WTC11 (cell line): ENCODE results near the gene RTBDN. TPM values are rescaled to one million over a fixed set of nuclear protein-coding genes. Genes with fewer than 3 reads are reported as not detected.

Source experiments
- ATAC-seq: fragments of 200-7000 bp; cut with Tn5 transposase; 2 replicates; pipeline ENCODE4 v1.10.0; 2021; ENCODE audit warnings: mild to moderate bottlenecking, moderate library complexity
- CTCF ChIA-PET: fragments of 300-600 bp; sonication (Branson Sonifier 250); formaldehyde crosslinking; loops from one replicate; lab custom pipeline; 2021; ENCODE audit warnings: antibody characterized with exemption; lab: Charles Lee
- POLR2A ChIA-PET: fragments of 350-600 bp; sonication (Branson Sonifier 250); formaldehyde crosslinking; loops from one replicate; lab custom pipeline; 2021; ENCODE audit warnings: antibody characterized with exemption; lab: Charles Lee
- DNase-seq: peaks from one replicate; pipeline ENCODE4 v3.0.0; 2021; ENCODE audit warnings: low spot score
- H3K27ac Mint-ChIP-seq: 2 replicates; pipeline ENCODE4 v1.8.0; 2021; ENCODE audit warnings: mixed read lengths
- H3K27me3 Mint-ChIP-seq: 2 replicates; pipeline ENCODE4 v1.8.0; 2021; ENCODE audit warnings: low read depth, mild to moderate bottlenecking, moderate library complexity, mixed read lengths
- H3K36me3 Mint-ChIP-seq: 2 replicates; pipeline ENCODE4 v1.8.0; 2021; ENCODE audit warnings: mixed read lengths
- H3K4me1 Mint-ChIP-seq: 2 replicates; pipeline ENCODE4 v1.8.0; 2022; ENCODE audit warnings: mixed read lengths
- H3K4me3 Mint-ChIP-seq: 2 replicates; pipeline ENCODE4 v1.8.0; 2021; ENCODE audit warnings: mild to moderate bottlenecking, moderate library complexity, mixed read lengths
- H3K9me3 Mint-ChIP-seq: 2 replicates; pipeline ENCODE4 v1.8.0; 2021; ENCODE audit warnings: mixed read lengths
- AR ChIP-seq: fragments of 250-450 bp; sonication (Bioruptor Pico); IDR thresholded peaks from 2 replicates; pipeline ENCODE4 v1.9.0; 2021; ENCODE audit warnings: mild to moderate bottlenecking
- ARID4B ChIP-seq: sonication (generic); formaldehyde crosslinking; IDR thresholded peaks from 2 replicates; pipeline ENCODE4 v1.8.0; 2023; ENCODE audit warnings: missing genetic modification reagents, mild to moderate bottlenecking, borderline replicate concordance
- CDX4 ChIP-seq: fragments of 250-450 bp; sonication (Bioruptor Pico); IDR thresholded peaks from 2 replicates; pipeline ENCODE4 v1.9.0; 2021; ENCODE audit warnings: moderate library complexity, mild to moderate bottlenecking, inconsistent platforms, borderline replicate concordance
- E2F4 ChIP-seq: sonication (generic); formaldehyde crosslinking; IDR thresholded peaks from 2 replicates; pipeline ENCODE4 v1.8.1; 2022; ENCODE audit warnings: low read depth, mild to moderate bottlenecking, moderate library complexity, missing genetic modification reagents, borderline replicate concordance
- ERG ChIP-seq: fragments of 250-450 bp; sonication (Bioruptor Pico); IDR thresholded peaks from 2 replicates; pipeline ENCODE4 v1.8.0; 2021; ENCODE audit warnings: mild to moderate bottlenecking
- FOXP1 ChIP-seq: sonication (generic); formaldehyde crosslinking; IDR thresholded peaks from 2 replicates; pipeline ENCODE4 v1.8.0; 2022; ENCODE audit warnings: missing genetic modification reagents, mild to moderate bottlenecking, moderate library complexity, borderline replicate concordance
- IRF1 ChIP-seq: sonication (generic); formaldehyde crosslinking; IDR thresholded peaks from 2 replicates; pipeline ENCODE4 v1.8.0; 2023; ENCODE audit warnings: missing genetic modification reagents
- MAX ChIP-seq: sonication (generic); formaldehyde crosslinking; IDR thresholded peaks from 2 replicates; pipeline ENCODE4 v1.8.0; 2022; ENCODE audit warnings: mild to moderate bottlenecking, missing genetic modification reagents
- MLX ChIP-seq: sonication (generic); formaldehyde crosslinking; IDR thresholded peaks from 2 replicates; pipeline ENCODE4 v1.8.1; 2023; ENCODE audit warnings: mild to moderate bottlenecking, missing genetic modification reagents, moderate library complexity
- MYBL2 ChIP-seq: sonication (generic); formaldehyde crosslinking; IDR thresholded peaks from 2 replicates; pipeline ENCODE4 v1.8.1; 2023; ENCODE audit warnings: mild to moderate bottlenecking, moderate library complexity, missing genetic modification reagents
- PRDM15 ChIP-seq: sonication (generic); formaldehyde crosslinking; IDR thresholded peaks from 2 replicates; pipeline ENCODE4 v1.8.0; 2022; ENCODE audit warnings: missing genetic modification reagents
- SMAD4 ChIP-seq: sonication (generic); formaldehyde crosslinking; IDR thresholded peaks from 2 replicates; pipeline ENCODE4 v1.8.0; 2022; ENCODE audit warnings: mild to moderate bottlenecking, missing genetic modification reagents
- ZNF232 ChIP-seq: sonication (generic); formaldehyde crosslinking; IDR thresholded peaks from 2 replicates; pipeline ENCODE4 v1.8.0; 2022; ENCODE audit warnings: mild to moderate bottlenecking, missing genetic modification reagents
- ZNF263 ChIP-seq: sonication (generic); formaldehyde crosslinking; IDR thresholded peaks from 2 replicates; pipeline ENCODE4 v1.8.1; 2022; ENCODE audit warnings: low read depth, mild to moderate bottlenecking, moderate library complexity, missing genetic modification reagents
- ZNF423 ChIP-seq: fragments of 250-450 bp; sonication (Bioruptor Pico); IDR thresholded peaks from 2 replicates; pipeline ENCODE4 v2.1.2; 2022; ENCODE audit warnings: mild to moderate bottlenecking, moderate library complexity
- total RNA-seq: library from RNA; stranded (reverse); gene quantifications from 3 replicates; pipeline ENCODE4 v1.2.3, GENCODE V29; 2021

Gene RTBDN
- total RNA-seq, 1 experiment from 2014 or later, result 2.4 TPM

GRCh38 chr19:12801466-12802266, 32.7 kb downstream of the RTBDN start, which contains the start of the genes PRDX2 and THSD8 (continued):
- TF ChIP-seq ARID4B (CRISPR knock-in tag) (peak; percentile 75; the same call in 1 of the 2 replicates), IRF1 (CRISPR knock-in tag) (peak; percentile 54; the same call in 1 of the 2 replicates), MAX (CRISPR knock-in tag) (peak; percentile 91), CDX4 (CRISPR knock-in tag) (no peak), SMAD4 (no peak), ERG (no peak)

- Mint-ChIP-seq H3K27me3 (peaks cover 4% of the 10 kb centered on the region; the same call in 1 of the 2 replicates), H3K4me1 (peaks cover 21% of the 10 kb centered on the region), H3K36me3 (peaks cover 19% of the 10 kb centered on the region), H3K27ac (no peak overlapping the region; the same call in 1 of the 2 replicates), H3K9me3 (no peaks in the 10 kb centered on the region), H3K4me3 (peak overlapping the region; percentile 87)
- DNase-seq (peak; percentile 54), ATAC-seq (no peak)
- ChIA-PET POLR2A (interaction anchor here (0.9 to 2.0 kb wide), 2 partner anchors 9 to 35 kb away, joined by 3 to 9 read pairs; partner anchors contain the start of gene JUNB), CTCF (interaction anchor here (0.9 to 14.0 kb wide), 10 partner anchors 9 to 190 kb away, joined by 3 to 341 read pairs (median 8); partner anchors contain the start of genes JUNB, RTBDN, ZNF490 and ZNF791)
- TF ChIP-seq E2F4 (CRISPR knock-in tag), result no peak
- TF ChIP-seq AR (CRISPR knock-in tag), result no peak
- no peak for TF ChIP-seq ZNF423
- TF ChIP-seq FOXP1, result no peak; the same call in 1 of the 2 replicates
- TF ChIP-seq MLX (CRISPR knock-in tag), result 0 out of 2 replicates have a peak, but pooled peaks have one; percentile 64
- TF ChIP-seq PRDM15, result no peak
- TF ChIP-seq MYBL2 (CRISPR knock-in tag), result no peak
- peak; percentile 39; the same call in 1 of the 2 replicates for TF ChIP-seq ZNF263 (CRISPR knock-in tag)
- 0 out of 2 replicates have a peak, but pooled peaks have one; percentile 1 for TF ChIP-seq ZNF232
These were observed 33.4 kb downstream of the RTBDN start for GRCh38 chr19:12800923-12801465.
